Measurements from ENCODE around the gene FDPS. TPM values are rescaled to one million over a fixed set of nuclear protein-coding genes. Genes with fewer than 3 reads are reported as not detected.

The FDPS gene
- total RNA-seq, 1 donor from 2014 or later, result 215 TPM

- Histone ChIP-seq H2AFZ (replicated peaks) (no peak overlapping the region), H3K36me3 (no peaks in the 10 kb centered on the region), H3K79me2 (ENCODE audit: low read depth) (peaks cover 24% of the 10 kb centered on the region), H3K4me3 (peak overlapping the region; percentile 82), H3K4me1 (peaks cover 19% of the 10 kb centered on the region), H3K9ac (no peak overlapping the region), H3K27me3 (no peaks in the 10 kb centered on the region), H3K4me2 (peak overlapping the region; percentile 87), H4K20me1 (ENCODE audit: low read depth) (peaks cover 50% of the 10 kb centered on the region), H3K9me3 (ENCODE audit: low read depth) (no peaks in the 10 kb centered on the region), H3F3A (ENCODE audit: low read depth) (peaks cover 80% of the 10 kb centered on the region), H3K27ac (no peak overlapping the region)
- peaks cover 39% of the 10 kb centered on the region for H3K4me1 Mint-ChIP-seq
- peak overlapping the region; percentile 50 for H3K27ac Mint-ChIP-seq
- DNase-seq (ENCODE audit: low spot score), result peak; percentile 42
- H3K9me3 Mint-ChIP-seq, result no peaks in the 10 kb centered on the region
- H3K36me3 Mint-ChIP-seq, result peaks cover 24% of the 10 kb centered on the region
- peak overlapping the region; percentile 86 for H3K4me3 Mint-ChIP-seq
- peaks cover 7% of the 10 kb centered on the region for H3K27me3 Mint-ChIP-seq (ENCODE audit: insufficient read depth, low read depth)
- TF ChIP-seq EZH2phosphoT487 (IDR thresholded peaks at IDR 0.05) (no peak), CTCF (IDR thresholded peaks at IDR 0.05) (no peak), EZH2 (IDR thresholded peaks at IDR 0.05) (no peak)
Observed at GRCh38 chr1:155321639-155322503, 13.2 kb downstream of the FDPS start.

GRCh38 chr1:155322571-155322952, 13.9 kb downstream of the FDPS start:
- Histone ChIP-seq H3K4me3 (peak overlapping the region; percentile 82), H3K79me2 (ENCODE audit: low read depth) (peaks cover 24% of the 10 kb centered on the region), H3K27ac (peak overlapping the region; percentile 47), H4K20me1 (ENCODE audit: low read depth) (peaks cover 45% of the 10 kb centered on the region), H3K4me1 (peaks cover 19% of the 10 kb centered on the region), H3F3A (ENCODE audit: low read depth) (peaks cover 73% of the 10 kb centered on the region), H3K27me3 (no peaks in the 10 kb centered on the region), H3K36me3 (no peaks in the 10 kb centered on the region), H3K9me3 (ENCODE audit: low read depth) (no peaks in the 10 kb centered on the region), H2AFZ (replicated peaks) (no peak overlapping the region), H3K4me2 (peak overlapping the region; percentile 87), H3K9ac (no peak overlapping the region)
- H3K9me3 Mint-ChIP-seq, result no peaks in the 10 kb centered on the region
- peak overlapping the region; percentile 50 for H3K27ac Mint-ChIP-seq
- peak overlapping the region; percentile 86 for H3K4me3 Mint-ChIP-seq
- peaks cover 39% of the 10 kb centered on the region for H3K4me1 Mint-ChIP-seq
- H3K27me3 Mint-ChIP-seq (ENCODE audit: insufficient read depth, low read depth), result peaks cover 7% of the 10 kb centered on the region
- peaks cover 25% of the 10 kb centered on the region for H3K36me3 Mint-ChIP-seq
- DNase-seq (ENCODE audit: low spot score), result peak; percentile 64
- TF ChIP-seq EZH2phosphoT487 (IDR thresholded peaks at IDR 0.05), result no peak
- no peak for TF ChIP-seq CTCF (IDR thresholded peaks at IDR 0.05)
- TF ChIP-seq EZH2 (IDR thresholded peaks at IDR 0.05), result no peak

- Mint-ChIP-seq H3K36me3 (peaks cover 21% of the 10 kb centered on the region), H3K4me1 (peaks cover 39% of the 10 kb centered on the region), H3K27ac (no peak overlapping the region), H3K27me3 (ENCODE audit: insufficient read depth, low read depth) (peaks cover 7% of the 10 kb centered on the region), H3K9me3 (no peaks in the 10 kb centered on the region), H3K4me3 (peak overlapping the region; percentile 91)
- Histone ChIP-seq H3K4me2 (peak overlapping the region; percentile 87), H2AFZ (replicated peaks) (no peak overlapping the region), H3K9ac (no peak overlapping the region), H4K20me1 (ENCODE audit: low read depth) (peaks cover 43% of the 10 kb centered on the region), H3K9me3 (ENCODE audit: low read depth) (no peaks in the 10 kb centered on the region), H3K27ac (peak overlapping the region; percentile 88), H3K79me2 (ENCODE audit: low read depth) (peaks cover 24% of the 10 kb centered on the region), H3K36me3 (no peaks in the 10 kb centered on the region), H3F3A (ENCODE audit: low read depth) (peaks cover 68% of the 10 kb centered on the region), H3K4me3 (peak overlapping the region; percentile 82), H3K27me3 (no peaks in the 10 kb centered on the region), H3K4me1 (peaks cover 19% of the 10 kb centered on the region)
- peak; percentile 95 for DNase-seq (ENCODE audit: low spot score)
- TF ChIP-seq EZH2 (IDR thresholded peaks at IDR 0.05), result no peak
- TF ChIP-seq CTCF (IDR thresholded peaks at IDR 0.05), result peak; percentile 95
Observed at GRCh38 chr1:155322953-155323728, 14.5 kb downstream of the FDPS start.

Measured in neural progenitor cell (in vitro differentiated cells).